ENCODE measurements around the gene MRPS23. TPM values are rescaled to one million over a fixed set of nuclear protein-coding genes. Genes with fewer than 3 reads are reported as not detected.

MRPS23 gene
- polyA plus RNA-seq, 1 experiment: 33.7 TPM

- DNase-seq (ENCODE audit: low read depth): no peak
- CTCF ChIA-PET: interaction anchor here (0.7 to 14.1 kb wide), 6 partner anchors 7 to 131 kb away, joined by 3 to 122 read pairs (median 22); partner anchors contain the start of genes MRPS23 and VEZF1
Observed at GRCh38 chr17:57866319-57866718, 16.5 kb upstream of the MRPS23 start.

DNA sequence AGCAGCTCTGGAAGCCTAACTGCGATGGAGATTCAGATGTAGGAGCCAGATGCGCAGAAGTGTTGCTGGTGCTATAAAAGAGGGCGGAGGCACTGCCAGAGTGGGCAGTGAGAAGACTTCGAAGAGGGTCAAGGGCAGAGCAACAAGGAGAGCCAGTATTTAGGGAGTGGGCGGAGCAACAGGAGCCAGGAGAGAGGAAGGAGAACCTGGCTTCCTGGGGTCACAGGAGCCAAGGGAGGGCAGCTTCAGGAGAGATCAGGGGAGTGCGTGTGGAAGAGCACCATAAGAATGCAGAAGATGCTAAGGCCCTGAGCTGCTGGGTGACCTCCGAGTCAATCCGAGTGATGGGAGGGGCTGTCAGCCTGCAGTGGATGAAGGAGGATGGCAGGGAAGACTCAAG is 14.4 kb upstream of the MRPS23 start:
- POLR2A ChIA-PET: no interaction called here
- CTCF ChIA-PET: interaction anchor here (1.1 to 15.8 kb wide), 2 partner anchors 14 to 134 kb away, joined by 3 to 371 read pairs; partner anchors contain the start of gene MRPS23
- Histone ChIP-seq H3K4me3 (ENCODE audit: low read depth, low read length) (no peak overlapping the region), H3K36me3 (ENCODE audit: control insufficient read depth, insufficient read depth, low read length) (peaks cover 8% of the 10 kb centered on the region), H3K27me3 (ENCODE audit: control insufficient read depth, insufficient read depth, low read length) (no peaks in the 10 kb centered on the region)
- no peak for DNase-seq (ENCODE audit: low read depth)
- TF ChIP-seq CTCF (IDR thresholded peaks at IDR 0.05; ENCODE audit: insufficient read depth, low read depth, low read length): no peak

More at GRCh38 chr17:57866319-57866718, 16.5 kb upstream of the MRPS23 start:
- POLR2A ChIA-PET: no interaction called here
- Histone ChIP-seq H3K27me3 (ENCODE audit: control insufficient read depth, insufficient read depth, low read length) (no peaks in the 10 kb centered on the region), H3K4me3 (ENCODE audit: low read depth, low read length) (no peak overlapping the region), H3K36me3 (ENCODE audit: control insufficient read depth, insufficient read depth, low read length) (peaks cover 11% of the 10 kb centered on the region)
- no peak for TF ChIP-seq CTCF (IDR thresholded peaks at IDR 0.05; ENCODE audit: insufficient read depth, low read depth, low read length)

DNA sequence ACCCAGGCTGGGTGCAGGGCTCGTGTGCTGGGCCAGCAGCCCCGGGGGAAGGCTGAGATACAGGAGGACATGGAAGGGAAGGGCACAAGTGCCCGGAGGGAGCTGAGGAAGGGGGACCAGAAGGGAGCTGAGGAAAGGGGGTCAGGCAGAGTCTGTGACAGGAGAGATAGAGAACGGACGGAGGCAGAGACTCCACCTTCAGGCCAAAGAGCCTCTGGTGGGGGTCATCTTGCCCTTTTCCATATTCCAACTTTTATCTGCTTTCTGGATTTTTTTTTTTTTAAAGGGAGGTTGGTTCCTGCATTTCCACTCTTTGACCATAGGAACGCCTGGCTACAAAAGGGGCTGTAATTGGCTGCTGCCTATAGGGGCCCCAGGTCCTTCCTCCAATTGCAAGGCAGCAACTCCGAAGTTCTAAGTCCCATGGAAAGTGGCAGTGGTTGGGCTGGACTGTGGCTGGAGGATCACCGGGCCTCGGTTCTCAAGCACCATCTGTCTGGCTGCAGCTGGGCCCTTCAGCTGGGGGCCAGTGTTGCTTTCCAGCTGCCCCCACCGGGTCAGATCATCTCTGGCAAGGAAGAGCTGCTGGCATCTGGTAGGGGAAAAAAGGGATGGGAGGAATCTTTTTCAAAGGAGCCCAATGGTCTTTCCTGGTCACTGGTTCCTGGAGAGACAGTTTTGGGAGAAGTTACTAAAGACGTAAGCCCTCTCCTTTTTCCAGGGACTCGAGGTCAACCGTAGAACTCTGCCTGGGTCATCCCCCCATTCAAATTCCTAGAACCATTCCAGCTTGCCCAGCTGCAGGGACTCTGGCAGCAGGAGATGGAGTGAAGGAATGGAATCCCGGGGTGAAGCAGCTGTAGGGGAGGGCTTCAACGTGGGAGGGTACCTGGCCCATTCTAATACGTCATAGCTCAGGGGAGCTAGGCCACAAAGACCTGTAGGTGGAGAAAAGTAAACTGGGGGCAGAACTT is 13.1 kb upstream of the MRPS23 start:
- DNase-seq (ENCODE audit: low read depth): no peak
- POLR2A ChIA-PET: no interaction called here
- CTCF ChIA-PET: interaction anchor here (0.9 to 15.8 kb wide), 5 partner anchors 10 to 135 kb away, joined by 3 to 371 read pairs (median 7); partner anchors contain the start of genes CUEDC1 and MRPS23

GRCh38 chr17:57861790-57862693 is 12.2 kb upstream of the MRPS23 start:
- Histone ChIP-seq H3K4me3 (ENCODE audit: low read depth, low read length) (peak overlapping the region; percentile 42), H3K27me3 (ENCODE audit: control insufficient read depth, insufficient read depth, low read length) (no peaks in the 10 kb centered on the region), H3K36me3 (ENCODE audit: control insufficient read depth, insufficient read depth, low read length) (peaks cover 8% of the 10 kb centered on the region)
- no peak for TF ChIP-seq CTCF (IDR thresholded peaks at IDR 0.05; ENCODE audit: insufficient read depth, low read depth, low read length)
- ChIA-PET CTCF (interaction anchor here (0.7 to 15.8 kb wide), 10 partner anchors 11 to 251 kb away, joined by 3 to 371 read pairs (median 4); partner anchors contain the start of gene MRPS23), POLR2A (interaction anchor here (0.7 kb wide), 1 partner anchor 113 kb away, joined by 5 read pairs; no protein-coding TSS in a partner anchor)
- DNase-seq (ENCODE audit: low read depth): no peak

More for the DNA sequence above, 13.1 kb upstream of the MRPS23 start:
- H3K36me3 ChIP-seq (ENCODE audit: control insufficient read depth, insufficient read depth, low read length): peaks cover 8% of the 10 kb centered on the region
- no peaks in the 10 kb centered on the region for H3K27me3 ChIP-seq (ENCODE audit: control insufficient read depth, insufficient read depth, low read length)
- no peak overlapping the region for H3K4me3 ChIP-seq (ENCODE audit: low read depth, low read length)
- TF ChIP-seq CTCF (IDR thresholded peaks at IDR 0.05; ENCODE audit: insufficient read depth, low read depth, low read length): no peak
